ENCODE data around the gene CARS1. TPM values are rescaled to one million over a fixed set of nuclear protein-coding genes. Genes with fewer than 3 reads are reported as not detected.
"Not testable (repeated sequence)": the region's sequence is repeated elsewhere in the genome, so short reads cannot be mapped to it uniquely, and the experiment has no call there.

Gene CARS1
- total and polyA plus RNA-seq, 4 donors, result 18.8 to 41.4 (median 38.3) TPM

GRCh38 chr11:3074912-3075589 is 17.8 kb upstream of the CARS1 start:
- Histone ChIP-seq H3K27ac (ENCODE audit: low read depth in 1 of 2, low read length in 2 of 2) (no peak overlapping the region), H3K4me3 (ENCODE audit: low read length in 2 of 2) (no peak overlapping the region), H3K36me3 (ENCODE audit: control insufficient read depth in 1 of 2, insufficient read depth in 2 of 2, low read length in 1 of 2) (no peaks in the 10 kb centered on the region), H3K9me3 (ENCODE audit: control insufficient read depth, low read length) (no peaks in the 10 kb centered on the region), H3K4me1 (ENCODE audit: control insufficient read depth in 1 of 2, insufficient read depth in 2 of 2, low read length in 2 of 2) (no peaks in the 10 kb centered on the region), H3K27me3 (ENCODE audit: control insufficient read depth in 1 of 2, insufficient read depth in 2 of 2, low read length in 1 of 2) (no peaks in the 10 kb centered on the region)
- 83 to 86% methylated on average over 8 of the region's 8 CpGs for WGBS, 2 donors
- intact Hi-C loops (cut with DNase I), result no loop called here
- peak in 1 of 2 donors; percentile 79 for DNase-seq
- ATAC-seq (ENCODE audit: low FRiP score), result no peak

- DNase-seq (no peak), ATAC-seq (ENCODE audit: low FRiP score) (peak; percentile 73)
- H3K4me1 ChIP-seq (ENCODE audit: control insufficient read depth in 1 of 2, insufficient read depth in 2 of 2, low read length in 2 of 2), result no peaks in the 10 kb centered on the region
- WGBS, 2 donors, result 24 to 36% methylated on average over 3 of the region's 3 CpGs
- no peaks in the 10 kb centered on the region for H3K36me3 ChIP-seq (ENCODE audit: control insufficient read depth in 1 of 2, insufficient read depth in 2 of 2, low read length in 1 of 2)
- intact Hi-C loops (cut with DNase I), result no loop called here
- H3K27me3 ChIP-seq (ENCODE audit: control insufficient read depth in 1 of 2, insufficient read depth in 2 of 2, low read length in 1 of 2), result no peaks in the 10 kb centered on the region
- H3K4me3 ChIP-seq (ENCODE audit: low read length in 2 of 2), result no peak overlapping the region
- H3K9me3 ChIP-seq (ENCODE audit: control insufficient read depth, low read length), result no peaks in the 10 kb centered on the region
- no peak overlapping the region for H3K27ac ChIP-seq (ENCODE audit: low read depth in 1 of 2, low read length in 2 of 2)
Observed at GRCh38 chr11:3073029-3073435, 15.8 kb upstream of the CARS1 start.

GRCh38 chr11:3069425-3069824 is 12.2 kb upstream of the CARS1 start:
- 86 to 88% methylated on average over 7 of the region's 8 CpGs for WGBS, 2 donors
- Histone ChIP-seq H3K27ac (ENCODE audit: low read depth in 1 of 2, low read length in 2 of 2) (no peak overlapping the region), H3K9me3 (ENCODE audit: control insufficient read depth, low read length) (no peaks in the 10 kb centered on the region), H3K4me1 (ENCODE audit: control insufficient read depth in 1 of 2, insufficient read depth in 2 of 2, low read length in 2 of 2) (no peaks in the 10 kb centered on the region), H3K4me3 (ENCODE audit: low read length in 2 of 2) (no peak overlapping the region), H3K36me3 (ENCODE audit: control insufficient read depth in 1 of 2, insufficient read depth in 2 of 2, low read length in 1 of 2) (no peaks in the 10 kb centered on the region), H3K27me3 (ENCODE audit: control insufficient read depth in 1 of 2, insufficient read depth in 2 of 2, low read length in 1 of 2) (no peaks in the 10 kb centered on the region)
- no peak for DNase-seq
- intact Hi-C loops (cut with DNase I), result no loop called here
- no peak for ATAC-seq (ENCODE audit: low FRiP score)

GRCh38 chr11:3066308-3066707 is 9.1 kb upstream of the CARS1 start:
- intact Hi-C loops (cut with DNase I); H3K9me3 ChIP-seq (ENCODE audit: control insufficient read depth, low read length); ATAC-seq (ENCODE audit: low FRiP score); H3K27ac ChIP-seq (ENCODE audit: low read depth in 1 of 2, low read length in 2 of 2); H3K27me3 ChIP-seq (ENCODE audit: control insufficient read depth in 1 of 2, insufficient read depth in 2 of 2, low read length in 1 of 2); H3K4me3 ChIP-seq (ENCODE audit: low read length in 2 of 2); H3K4me1 ChIP-seq (ENCODE audit: control insufficient read depth in 1 of 2, insufficient read depth in 2 of 2, low read length in 2 of 2); DNase-seq; H3K36me3 ChIP-seq (ENCODE audit: control insufficient read depth in 1 of 2, insufficient read depth in 2 of 2, low read length in 1 of 2): not testable (repeated sequence)
- WGBS, 2 donors, result 95 to 96% methylated on average over 3 of the region's 3 CpGs

GRCh38 chr11:3064709-3065108 is 7.5 kb upstream of the CARS1 start:
- WGBS, 2 donors, result 87 to 89% methylated on average over 6 of the region's 6 CpGs

GRCh38 chr11:3063876-3064275 is 6.7 kb upstream of the CARS1 start:
- intact Hi-C loops (cut with DNase I); H3K36me3 ChIP-seq (ENCODE audit: control insufficient read depth in 1 of 2, insufficient read depth in 2 of 2, low read length in 1 of 2); H3K27me3 ChIP-seq (ENCODE audit: control insufficient read depth in 1 of 2, insufficient read depth in 2 of 2, low read length in 1 of 2); H3K4me3 ChIP-seq (ENCODE audit: low read length in 2 of 2); H3K9me3 ChIP-seq (ENCODE audit: control insufficient read depth, low read length); H3K27ac ChIP-seq (ENCODE audit: low read depth in 1 of 2, low read length in 2 of 2); ATAC-seq (ENCODE audit: low FRiP score); H3K4me1 ChIP-seq (ENCODE audit: control insufficient read depth in 1 of 2, insufficient read depth in 2 of 2, low read length in 2 of 2): not testable (repeated sequence)
- peak in 1 of 2 donors; percentile 37 for DNase-seq
- WGBS, 2 donors, result 76 to 81% methylated on average over 8 of the region's 8 CpGs

More at GRCh38 chr11:3064709-3065108, 7.5 kb upstream of the CARS1 start:
- H3K27ac ChIP-seq (ENCODE audit: low read depth in 1 of 2, low read length in 2 of 2); H3K4me3 ChIP-seq (ENCODE audit: low read length in 2 of 2); ATAC-seq (ENCODE audit: low FRiP score); H3K27me3 ChIP-seq (ENCODE audit: control insufficient read depth in 1 of 2, insufficient read depth in 2 of 2, low read length in 1 of 2); intact Hi-C loops (cut with DNase I); H3K36me3 ChIP-seq (ENCODE audit: control insufficient read depth in 1 of 2, insufficient read depth in 2 of 2, low read length in 1 of 2); H3K4me1 ChIP-seq (ENCODE audit: control insufficient read depth in 1 of 2, insufficient read depth in 2 of 2, low read length in 2 of 2); H3K9me3 ChIP-seq (ENCODE audit: control insufficient read depth, low read length): not testable (repeated sequence)
- peak in 1 of 2 donors; percentile 23 for DNase-seq

GRCh38 chr11:3063432-3063831 is 6.2 kb upstream of the CARS1 start:
- 87 to 89% methylated on average over 4 of the region's 4 CpGs for WGBS, 2 donors
- DNase-seq; H3K9me3 ChIP-seq (ENCODE audit: control insufficient read depth, low read length); H3K27ac ChIP-seq (ENCODE audit: low read depth in 1 of 2, low read length in 2 of 2); H3K27me3 ChIP-seq (ENCODE audit: control insufficient read depth in 1 of 2, insufficient read depth in 2 of 2, low read length in 1 of 2); H3K36me3 ChIP-seq (ENCODE audit: control insufficient read depth in 1 of 2, insufficient read depth in 2 of 2, low read length in 1 of 2); intact Hi-C loops (cut with DNase I); H3K4me3 ChIP-seq (ENCODE audit: low read length in 2 of 2); ATAC-seq (ENCODE audit: low FRiP score); H3K4me1 ChIP-seq (ENCODE audit: control insufficient read depth in 1 of 2, insufficient read depth in 2 of 2, low read length in 2 of 2): not testable (repeated sequence)

- ATAC-seq (ENCODE audit: low FRiP score), result no peak
- 91 to 94% methylated on average over 11 of the region's 11 CpGs for WGBS, 2 donors
Observed at GRCh38 chr11:3060436-3061025, 3.3 kb upstream of the CARS1 start.

More at GRCh38 chr11:3060436-3061025, 3.3 kb upstream of the CARS1 start:
- H3K27ac ChIP-seq (ENCODE audit: low read depth in 1 of 2, low read length in 2 of 2), result no peak overlapping the region
- H3K36me3 ChIP-seq (ENCODE audit: control insufficient read depth in 1 of 2, insufficient read depth in 2 of 2, low read length in 1 of 2), result no peaks in the 10 kb centered on the region
- intact Hi-C loops (cut with DNase I), result no loop called here
- no peaks in the 10 kb centered on the region for H3K27me3 ChIP-seq (ENCODE audit: control insufficient read depth in 1 of 2, insufficient read depth in 2 of 2, low read length in 1 of 2)
- peak in 1 of 2 donors; percentile 72 for DNase-seq
- H3K4me1 ChIP-seq (ENCODE audit: control insufficient read depth in 1 of 2, insufficient read depth in 2 of 2, low read length in 2 of 2), result no peaks in the 10 kb centered on the region
- H3K9me3 ChIP-seq (ENCODE audit: control insufficient read depth, low read length), result no peaks in the 10 kb centered on the region
- no peak overlapping the region for H3K4me3 ChIP-seq (ENCODE audit: low read length in 2 of 2)
